ENCODE results near the gene C1orf159. TPM values are rescaled to one million over a fixed set of nuclear protein-coding genes. Genes with fewer than 3 reads are reported as not detected.

The C1orf159 gene
- total RNA-seq, 1 donor from 2014 or later = 31.8 TPM

DNA sequence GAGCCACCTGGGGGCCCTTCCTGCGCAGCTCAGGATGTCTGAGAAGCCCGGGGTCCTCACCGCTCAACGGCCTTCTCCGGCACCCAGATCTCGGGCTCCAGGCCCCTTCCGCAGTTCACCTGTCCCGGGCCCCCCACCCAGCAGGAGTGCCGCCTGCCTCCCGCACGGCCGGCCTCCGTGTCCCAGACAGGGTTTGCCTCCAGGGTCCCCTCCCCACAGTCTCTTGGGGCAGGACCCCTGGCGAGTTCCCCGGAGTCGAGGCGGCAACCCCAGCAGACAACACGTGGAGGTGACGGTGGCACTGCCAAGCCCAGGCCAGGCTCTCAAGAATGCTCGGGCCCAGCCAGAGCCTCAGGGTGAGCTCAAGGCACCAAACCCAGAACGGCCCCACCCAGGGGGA lies 35.4 kb upstream of the C1orf159 start:
- H3K4me3 Mint-ChIP-seq = no peak overlapping the region
- no peaks in the 10 kb centered on the region for H3K4me1 Mint-ChIP-seq
- TF ChIP-seq, protein P1, sequence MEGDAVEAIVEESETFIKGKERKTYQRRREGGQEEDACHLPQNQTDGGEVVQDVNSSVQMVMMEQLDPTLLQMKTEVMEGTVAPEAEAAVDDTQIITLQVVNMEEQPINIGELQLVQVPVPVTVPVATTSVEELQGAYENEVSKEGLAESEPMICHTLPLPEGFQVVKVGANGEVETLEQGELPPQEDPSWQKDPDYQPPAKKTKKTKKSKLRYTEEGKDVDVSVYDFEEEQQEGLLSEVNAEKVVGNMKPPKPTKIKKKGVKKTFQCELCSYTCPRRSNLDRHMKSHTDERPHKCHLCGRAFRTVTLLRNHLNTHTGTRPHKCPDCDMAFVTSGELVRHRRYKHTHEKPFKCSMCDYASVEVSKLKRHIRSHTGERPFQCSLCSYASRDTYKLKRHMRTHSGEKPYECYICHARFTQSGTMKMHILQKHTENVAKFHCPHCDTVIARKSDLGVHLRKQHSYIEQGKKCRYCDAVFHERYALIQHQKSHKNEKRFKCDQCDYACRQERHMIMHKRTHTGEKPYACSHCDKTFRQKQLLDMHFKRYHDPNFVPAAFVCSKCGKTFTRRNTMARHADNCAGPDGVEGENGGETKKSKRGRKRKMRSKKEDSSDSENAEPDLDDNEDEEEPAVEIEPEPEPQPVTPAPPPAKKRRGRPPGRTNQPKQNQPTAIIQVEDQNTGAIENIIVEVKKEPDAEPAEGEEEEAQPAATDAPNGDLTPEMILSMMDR (IDR thresholded peaks at IDR 0.05; ENCODE audit: unreplicated experiment) = no peak
- H3K9me3 Mint-ChIP-seq = peaks cover 25% of the 10 kb centered on the region
- no peak for DNase-seq (ENCODE audit: low spot score in 2 of 2, unreplicated experiment in 2 of 2)
- no peaks in the 10 kb centered on the region for H3K27me3 Mint-ChIP-seq (ENCODE audit: low read depth)
- no peaks in the 10 kb centered on the region for H3K36me3 Mint-ChIP-seq
- no peak overlapping the region for H3K27ac Mint-ChIP-seq

DNA sequence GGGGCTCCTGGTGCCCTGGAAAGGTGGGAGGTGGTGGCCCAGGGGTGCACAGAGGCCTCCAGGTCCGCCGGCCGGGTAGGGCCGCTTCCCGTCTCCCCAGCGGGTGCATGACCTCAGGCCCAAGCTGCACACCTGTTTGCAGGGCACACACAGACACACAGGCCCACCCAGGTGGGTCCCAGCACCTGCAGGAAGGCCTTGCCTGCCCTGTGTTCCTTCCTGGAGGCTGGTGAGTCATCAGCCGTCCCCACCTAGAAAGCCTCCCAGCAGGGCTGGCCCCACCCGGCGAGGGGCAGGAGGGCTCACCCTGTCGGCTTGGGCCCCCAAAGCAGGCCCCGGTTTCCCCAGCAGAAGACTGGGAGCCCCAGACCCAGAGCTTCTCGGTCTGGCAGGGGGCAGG lies 34.2 kb upstream of the C1orf159 start:
- no peak overlapping the region for H3K4me3 Mint-ChIP-seq
- H3K36me3 Mint-ChIP-seq = no peaks in the 10 kb centered on the region
- TF ChIP-seq, protein P1 (IDR thresholded peaks at IDR 0.05; ENCODE audit: unreplicated experiment) = no peak

DNA sequence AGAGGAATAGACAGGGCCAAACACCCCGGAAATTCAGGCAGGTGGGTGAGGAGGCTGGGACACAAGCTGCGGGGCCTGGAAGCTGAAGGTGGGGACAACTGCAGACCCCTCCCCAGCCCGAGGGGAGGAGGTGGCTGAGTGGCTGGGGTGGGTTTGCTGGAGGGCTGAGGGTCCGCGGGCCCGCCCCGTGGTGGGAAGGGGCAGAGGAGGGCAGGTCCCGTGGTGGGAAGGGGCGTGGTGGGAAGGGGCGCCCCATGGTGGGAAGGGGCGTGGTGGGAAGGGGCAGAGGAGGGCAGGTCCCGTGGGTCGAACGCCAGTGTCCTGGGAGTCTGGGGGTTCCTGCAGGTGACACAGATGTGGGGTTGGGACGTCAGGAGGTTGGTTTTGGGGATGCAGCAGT lies 33.5 kb upstream of the C1orf159 start:
- no peak for DNase-seq (ENCODE audit: low spot score in 2 of 2, unreplicated experiment in 2 of 2)
- H3K27ac Mint-ChIP-seq = no peak overlapping the region
- H3K27me3 Mint-ChIP-seq (ENCODE audit: low read depth) = no peaks in the 10 kb centered on the region
- TF ChIP-seq, protein P1 (IDR thresholded peaks at IDR 0.05; ENCODE audit: unreplicated experiment) = no peak
- H3K4me1 Mint-ChIP-seq = no peaks in the 10 kb centered on the region
- H3K36me3 Mint-ChIP-seq = no peaks in the 10 kb centered on the region
- peaks cover 20% of the 10 kb centered on the region for H3K9me3 Mint-ChIP-seq
- H3K4me3 Mint-ChIP-seq = no peak overlapping the region

More for the DNA sequence above, 34.2 kb upstream of the C1orf159 start:
- Mint-ChIP-seq H3K9me3 (peaks cover 21% of the 10 kb centered on the region), H3K4me1 (no peaks in the 10 kb centered on the region), H3K27me3 (ENCODE audit: low read depth) (no peaks in the 10 kb centered on the region), H3K27ac (no peak overlapping the region)
- DNase-seq (ENCODE audit: low spot score in 2 of 2, unreplicated experiment in 2 of 2) = no peak

DNA sequence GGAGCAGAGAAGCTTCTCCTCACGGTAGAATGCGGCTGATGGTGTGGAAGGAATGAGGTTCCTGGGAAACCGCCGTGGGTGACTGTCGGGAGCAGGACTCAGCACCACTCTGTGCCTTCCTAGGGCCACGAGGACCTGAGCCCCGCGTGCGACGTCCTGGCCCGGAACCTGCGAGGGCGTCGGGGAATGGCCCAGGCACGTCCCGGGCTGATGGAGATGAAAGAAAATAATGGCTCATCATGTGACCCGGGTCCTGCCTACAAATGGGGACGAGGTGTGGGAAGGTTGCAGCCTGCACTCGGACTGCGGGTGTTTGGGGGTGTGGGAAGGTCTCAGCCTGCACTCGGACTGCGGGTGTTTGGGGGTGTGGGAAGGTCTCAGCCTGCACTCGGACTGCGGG lies 32.7 kb upstream of the C1orf159 start:
- no peak overlapping the region for H3K4me3 Mint-ChIP-seq

DNA sequence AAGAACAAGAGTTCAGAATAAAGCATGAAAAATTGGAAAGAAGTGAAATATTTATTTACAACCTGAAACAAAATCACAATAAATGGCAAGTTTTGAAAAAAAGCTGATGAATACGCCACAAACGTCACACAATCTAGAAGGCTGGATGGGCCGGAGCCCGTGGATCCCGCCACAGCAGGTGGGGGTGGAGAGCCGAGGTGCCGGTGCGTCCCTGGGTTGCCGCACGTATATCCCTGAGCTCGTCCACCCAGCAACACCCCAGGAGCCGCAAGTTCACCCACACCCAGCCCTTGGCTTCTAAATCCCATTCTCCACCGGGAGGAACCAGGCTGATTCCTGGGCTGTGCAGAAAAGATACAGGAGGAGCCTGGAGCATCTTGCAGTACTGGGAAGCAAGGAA lies 32.2 kb upstream of the C1orf159 start:
- no peak for DNase-seq (ENCODE audit: low spot score in 2 of 2, unreplicated experiment in 2 of 2)
- Mint-ChIP-seq H3K4me3 (no peak overlapping the region), H3K9me3 (peaks cover 10% of the 10 kb centered on the region), H3K27me3 (ENCODE audit: low read depth) (no peaks in the 10 kb centered on the region), H3K36me3 (no peaks in the 10 kb centered on the region), H3K27ac (no peak overlapping the region), H3K4me1 (peaks cover 5% of the 10 kb centered on the region)
- TF ChIP-seq, protein P1 (IDR thresholded peaks at IDR 0.05; ENCODE audit: unreplicated experiment) = no peak

More for the DNA sequence above, 32.7 kb upstream of the C1orf159 start:
- Mint-ChIP-seq H3K36me3 (no peaks in the 10 kb centered on the region), H3K27me3 (ENCODE audit: low read depth) (no peaks in the 10 kb centered on the region), H3K27ac (no peak overlapping the region), H3K4me1 (peaks cover 5% of the 10 kb centered on the region), H3K9me3 (peaks cover 16% of the 10 kb centered on the region)
- TF ChIP-seq, protein P1 (IDR thresholded peaks at IDR 0.05; ENCODE audit: unreplicated experiment) = no peak
- no peak for DNase-seq (ENCODE audit: low spot score in 2 of 2, unreplicated experiment in 2 of 2)

DNA sequence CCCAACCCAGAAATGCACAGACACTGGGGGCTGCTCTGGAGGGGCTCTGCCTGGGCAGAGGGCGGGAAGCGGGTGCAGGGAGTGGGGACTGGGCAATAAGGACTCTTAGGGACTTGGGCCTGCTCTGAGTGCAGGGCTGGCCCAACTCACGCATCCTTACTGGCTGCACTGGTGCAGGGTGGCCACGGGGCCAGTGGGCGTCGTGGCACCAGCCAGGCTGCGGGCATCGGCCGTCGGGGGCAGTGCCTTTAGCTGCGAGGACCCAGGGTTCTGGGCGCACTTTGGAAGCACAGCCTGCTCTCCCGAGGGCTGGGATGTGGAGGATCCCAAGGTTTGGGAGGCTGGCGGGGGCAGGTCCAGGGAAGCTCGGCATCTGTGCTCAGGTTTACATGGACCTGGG lies 30.7 kb upstream of the C1orf159 start:
- H3K27ac Mint-ChIP-seq = no peak overlapping the region

More for the DNA sequence above, 30.7 kb upstream of the C1orf159 start:
- no peaks in the 10 kb centered on the region for H3K27me3 Mint-ChIP-seq (ENCODE audit: low read depth)
- TF ChIP-seq, protein P1 (IDR thresholded peaks at IDR 0.05; ENCODE audit: unreplicated experiment) = no peak
- no peak for DNase-seq (ENCODE audit: low spot score in 2 of 2, unreplicated experiment in 2 of 2)
- peaks cover 5% of the 10 kb centered on the region for H3K4me1 Mint-ChIP-seq
- H3K4me3 Mint-ChIP-seq = no peak overlapping the region
- no peaks in the 10 kb centered on the region for H3K36me3 Mint-ChIP-seq
- H3K9me3 Mint-ChIP-seq = no peaks in the 10 kb centered on the region
